K562 (cell line): ENCODE data around the gene LY6G6D. TPM values are rescaled to one million over a fixed set of nuclear protein-coding genes. Genes with fewer than 3 reads are reported as not detected.

Source experiments
- ATAC-seq: fragments of 200-7000 bp; cut with Tn5 transposase; 3 replicates; pipeline ENCODE4 v1.9.1; 2020; ENCODE audit warnings: moderate library complexity
- BruUV-seq: library from RNA; stranded (reverse); fragments of 400-500 nt; replicated peaks from 2 replicates; lab custom pipeline; 2021; lab: Mats Ljungman, UMichigan
- CTCF ChIA-PET: fragments of 300-600 bp; formaldehyde crosslinking; extraction: SDS; loops from one replicate; lab custom pipeline; 2021; ENCODE audit warnings: low intra/inter-chr PET ratio; lab: Yijun Ruan, JAX
- POLR2A ChIA-PET: fragments of 300-600, 350-650 bp; sonication (Branson Sonifier 250); formaldehyde crosslinking; extraction: SDS; loops from one replicate; lab custom pipeline; 2021; ENCODE audit warnings: antibody characterized with exemption, inconsistent platforms; lab: Yijun Ruan, JAX
- DNase-seq, 4 experiments: peaks; one replicate each; pipeline versions ENCODE4 v3.0.0 to v3.0.0-alpha.2; 2011 to 2018; ENCODE audit warnings: low spot score in 3 of 4, mixed read lengths in 3 of 4; ENCODE audit errors: extremely low read depth in 1 of 4
- FAIRE-seq: peaks from 2 replicates; lab custom pipeline; 2011; peaks lifted over from hg19 to GRCh38; lab: Jason Lieb, UNC
- H2AFZ ChIP-seq: 2 replicates; pipeline ENCODE4 v1.6.0; 2011; ENCODE audit warnings: low read depth, low read length, control low read depth, inconsistent platforms
- H3K27ac ChIP-seq: fragments of 200-600 bp; 3 replicates; pipeline ENCODE4 v1.8.0; 2011; ENCODE audit warnings: low read depth, mild to moderate bottlenecking, control low read depth, inconsistent platforms, low read length, moderate library complexity, mixed read lengths; ENCODE audit errors: extremely low read depth
- H3K27me3 ChIP-seq, 2 experiments: fragments of 300-600 bp in 1 of 2; 2 replicates in 1 of 2; 3 replicates in 1 of 2; pipeline versions ENCODE4 v1.6.0 to v1.8.0; 2011; ENCODE audit warnings: inconsistent platforms in 2 of 2, low read length in 2 of 2, mild to moderate bottlenecking in 1 of 2, mixed read lengths in 1 of 2, moderate library complexity in 1 of 2; ENCODE audit not compliant: control insufficient read depth in 2 of 2, insufficient read depth in 2 of 2
- H3K36me3 ChIP-seq: fragments of 300-600 bp; 3 replicates; pipeline ENCODE4 v1.8.0; 2011; ENCODE audit warnings: mild to moderate bottlenecking, low read length, inconsistent platforms; ENCODE audit not compliant: control insufficient read depth, insufficient read depth
- H3K4me1 ChIP-seq, 2 experiments: fragments of 200-600 bp in 1 of 2; replicated peaks in 1 of 2; 2 replicates in 1 of 2; 3 replicates in 1 of 2; pipeline versions ENCODE4 v1.5.1 to v1.8.0; 2011; ENCODE audit warnings: inconsistent platforms in 2 of 2, low read length in 2 of 2, mild to moderate bottlenecking in 1 of 2, mixed read lengths in 1 of 2, moderate library complexity in 1 of 2; ENCODE audit not compliant: control insufficient read depth in 2 of 2, insufficient read depth in 2 of 2
- H3K4me2 ChIP-seq: 2 replicates; pipeline ENCODE4 v1.6.1; 2011; ENCODE audit warnings: low read length, control low read depth, inconsistent platforms, mixed read lengths; ENCODE audit not compliant: insufficient read depth
- H3K4me3 ChIP-seq: fragments of 200-600 bp; sonication (generic), shearing (Covaris generic); 2 replicates; pipeline ENCODE4 v1.5.1; 2016; ENCODE audit warnings: control low read depth, inconsistent platforms
- H3K79me2 ChIP-seq: fragments of 200-600 bp; 3 replicates; pipeline ENCODE4 v1.8.0; 2011; ENCODE audit warnings: low read length, inconsistent platforms; ENCODE audit not compliant: control insufficient read depth, insufficient read depth
- H3K9ac ChIP-seq, 2 experiments: 2 replicates each; pipeline versions ENCODE4 v1.6.0 to v1.6.1; 2011; ENCODE audit warnings: low read depth in 2 of 2, low read length in 2 of 2, control low read depth in 1 of 2, inconsistent platforms in 1 of 2, mild to moderate bottlenecking in 1 of 2, mixed read lengths in 1 of 2; ENCODE audit not compliant: insufficient read depth in 1 of 2
- H3K9me1 ChIP-seq: one replicate; pipeline ENCODE4 v1.6.0; 2011; ENCODE audit warnings: inconsistent platforms, mild to moderate bottlenecking, low read length, moderate library complexity; ENCODE audit not compliant: control insufficient read depth, insufficient read depth
- H3K9me3 ChIP-seq: replicated peaks from 2 replicates; pipeline ENCODE4 v1.5.1; 2011; ENCODE audit warnings: low read depth, low read length, inconsistent platforms; ENCODE audit not compliant: control insufficient read depth, insufficient read depth
- H4K20me1 ChIP-seq: replicated peaks from 2 replicates; pipeline ENCODE4 v1.6.1; 2011; ENCODE audit warnings: low read length, inconsistent platforms, mixed read lengths; ENCODE audit not compliant: control insufficient read depth, insufficient read depth
- CEBPB ChIP-seq: fragments of 450-650 bp; IDR thresholded peaks from 2 replicates; pipeline ENCODE4 v1.6.1; 2016; ENCODE audit warnings: missing genetic modification characterization, missing compliant biosample characterization
- E2F6 ChIP-seq, 2 experiments: IDR thresholded peaks; 2 replicates each; pipeline ENCODE4 v1.6.1; 2011; ENCODE audit warnings: borderline replicate concordance in 1 of 2, control low read depth in 1 of 2, low read depth in 1 of 2, low read length in 1 of 2, mild to moderate bottlenecking in 1 of 2, mixed read lengths in 1 of 2, moderate library complexity in 1 of 2; ENCODE audit not compliant: insufficient read depth in 1 of 2, insufficient read length in 1 of 2, poor library complexity in 1 of 2, severe bottlenecking in 1 of 2; ENCODE audit errors: extremely low read depth in 1 of 2
- ELF1 ChIP-seq: fragments of 200-800 bp; sonication (Bioruptor generic); IDR thresholded peaks from 2 replicates; pipeline ENCODE4 v1.6.1; 2016; ENCODE audit warnings: missing genetic modification characterization, missing compliant biosample characterization
- FOXA3 ChIP-seq, 2 experiments: fragments of 450-650 bp in 1 of 2; sonication (generic) in 1 of 2; formaldehyde crosslinking; IDR thresholded peaks in 1 of 2; conservative IDR thresholded peaks in 1 of 2; 2 replicates each; pipeline versions ENCODE4 v1.4.0 to v1.8.0; 2020 to 2022; ENCODE audit warnings: mild to moderate bottlenecking in 2 of 2, missing genetic modification reagents in 1 of 2
- HDAC1 ChIP-seq, 2 experiments: fragments of 450-650 bp; IDR thresholded peaks; 2 replicates each; pipeline ENCODE4 v1.6.1; 2016 to 2017; ENCODE audit warnings: inconsistent platforms in 1 of 2, mild to moderate bottlenecking in 1 of 2, moderate library complexity in 1 of 2
- HNRNPLL ChIP-seq: fragments of 200-400 bp; formaldehyde crosslinking; IDR thresholded peaks from 2 replicates; pipeline ENCODE4 v1.6.1; 2017; ENCODE audit warnings: low read length, low read depth, mild to moderate bottlenecking; ENCODE audit not compliant: poor library complexity, severe bottlenecking
- JUND ChIP-seq, 2 experiments: IDR thresholded peaks; 2 replicates in 1 of 2; 3 replicates in 1 of 2; pipeline ENCODE4 v1.6.1; 2011; ENCODE audit warnings: borderline replicate concordance in 2 of 2, low read depth in 2 of 2, low read length in 2 of 2, improper control_type of control experiment in 1 of 2, missing biosample characterization in 1 of 2, missing genetic modification characterization in 1 of 2, missing genetic modification reagents in 1 of 2
- KAT8 ChIP-seq: fragments of 450-650 bp; IDR thresholded peaks from 2 replicates; pipeline ENCODE4 v1.6.1; 2016; ENCODE audit warnings: low read depth, mild to moderate bottlenecking
- POLR2H ChIP-seq: IDR thresholded peaks from 2 replicates; pipeline ENCODE4 v1.6.1; 2016; ENCODE audit warnings: missing genetic modification characterization, low read depth, mild to moderate bottlenecking, control low read depth, missing compliant biosample characterization, moderate library complexity
- RBM17 ChIP-seq: fragments of 200-400 bp; formaldehyde crosslinking; IDR thresholded peaks from 2 replicates; pipeline ENCODE4 v1.6.1; 2017; ENCODE audit warnings: low read depth, mild to moderate bottlenecking, low read length, borderline replicate concordance
- VEZF1 ChIP-seq: fragments of 200-800 bp; sonication (Bioruptor generic); IDR thresholded peaks from 2 replicates; pipeline ENCODE4 v1.6.1; 2017; ENCODE audit warnings: missing genetic modification characterization, missing compliant biosample characterization
- ZNF12 ChIP-seq: sonication (generic); formaldehyde crosslinking; IDR thresholded peaks from 2 replicates; pipeline ENCODE4 v1.4.0; 2020; ENCODE audit warnings: mild to moderate bottlenecking, missing genetic modification reagents
- ZNF134 ChIP-seq: fragments of 250-450 bp; sonication (Bioruptor Pico); conservative IDR thresholded peaks from 2 replicates; pipeline ENCODE4 v1.4.0; 2020
- ZNF174 ChIP-seq: fragments of 250-450 bp; sonication (Bioruptor Pico); IDR thresholded peaks from 2 replicates; pipeline ENCODE4 v1.4.0; 2020; ENCODE audit warnings: mild to moderate bottlenecking
- ZNF398 ChIP-seq: fragments of 250-450 bp; sonication (Bioruptor Pico); IDR thresholded peaks from 2 replicates; pipeline ENCODE4 v1.8.0; 2021; ENCODE audit warnings: moderate library complexity, mild to moderate bottlenecking, inconsistent platforms
- ZNF561 ChIP-seq: fragments of 450-650 bp; formaldehyde crosslinking; conservative IDR thresholded peaks from 2 replicates; pipeline ENCODE4 v1.4.0; 2020; ENCODE audit warnings: mild to moderate bottlenecking, moderate library complexity
- WGBS: fragments of 100-300 bp; shearing (Covaris generic); methylation state at CpG from one replicate; pipeline ENCODE4 v1.1.6; 2016; ENCODE audit warnings: low coverage, mixed read lengths; ENCODE audit not compliant: insufficient coverage; ENCODE audit errors: missing lambda C conversion rate; 5-methylcytosine and 5-hydroxymethylcytosine counted together
- in situ Hi-C: fragments of 300-500 bp; cut with MboI; formaldehyde crosslinking; loops from 4 replicates; pipeline ENCODE4 v1.15.0; 2018; ENCODE audit warnings: inconsistent platforms, mixed read lengths
- intact Hi-C: fragments of 100-400 bp; cut with micrococcal nuclease; formaldehyde crosslinking; loops from 2 replicates; pipeline ENCODE4 v1.14.2; 2022
- polyA plus RNA-seq, 8 experiments: library from polyadenylated mRNA; depleted of rRNA in 4 of 8; stranded (reverse) in 5 of 8; unstranded in 3 of 8; fragments of >200 nt; fragmentation: Nextera tagmentation in 2 of 8; fragmentation: Illumina TruSeq in 1 of 8; extraction: Ambion mirVana in 2 of 8; extraction: Trizol in 1 of 8; gene quantifications; 2 replicates each; pipeline versions ENCODE4 v1.2.1 to v1.2.3, GENCODE V29; 2011 to 2014; ENCODE audit warnings: inconsistent platforms in 1 of 8, missing spikeins in 1 of 8
- total RNA-seq, 7 experiments: library from RNA; depleted of rRNA in 6 of 7; stranded (reverse); fragments of >200 nt in 6 of 7; fragmentation: Illumina TruSeq in 2 of 7; extraction: Trizol in 2 of 7; gene quantifications; 2 replicates each; pipeline versions ENCODE4 v1.2.1 to v1.2.3, GENCODE V29; 2011 to 2021; ENCODE audit warnings: low replicate concordance in 1 of 7

The LY6G6D gene
- total and polyA plus RNA-seq, 9 of the 15 experiments (the other 6 are each of a cell fraction or from before 2014, with no cell fraction given): 0.30 to 0.38 TPM; not detected in 7

- intact Hi-C loops (no loop called here), in situ Hi-C loops (no loop called here)
- peaks cover 5 to 15% of the 10 kb centered on the region in 2 experiments for H3K4me1 ChIP-seq
- BruUV-seq: no TSS peak
- peak overlapping the region; percentile 4; the same call in 1 of the 2 replicates for H2AFZ ChIP-seq
- peak overlapping the region; percentile 37; the same call in 2 of the 3 replicates for H3K27ac ChIP-seq
- ChIA-PET POLR2A (interaction anchor here (0.6 to 7.7 kb wide), 9 partner anchors 9 to 56 kb away, joined by 3 to 108 read pairs (median 4); partner anchors contain the start of genes CLIC1, DDAH2, MSH5 and VARS1), CTCF (no interaction called here)
- no peaks in the 10 kb centered on the region for H3K79me2 ChIP-seq
- ATAC-seq: peak; percentile 68
- H3K9ac ChIP-seq: peak overlapping the region; percentile 6 to 36; a peak in 3 of 4 replicates
- peak; percentile 35 for FAIRE-seq
- 28% methylated on average over 7 of the region's 7 CpGs for WGBS
- DNase-seq: peak in 1 of 4 experiments; percentile 62
- no peaks in the 10 kb centered on the region for H3K9me3 ChIP-seq
- H4K20me1 ChIP-seq: no peaks in the 10 kb centered on the region
- H3K36me3 ChIP-seq: peaks cover 33% of the 10 kb centered on the region
- H3K9me1 ChIP-seq: peaks cover 4% of the 10 kb centered on the region
- no peaks in the 10 kb centered on the region for H3K27me3 ChIP-seq
- no peak overlapping the region for H3K4me3 ChIP-seq
- no peak overlapping the region for H3K4me2 ChIP-seq
- TF ChIP-seq E2F6 (IDR thresholded peaks at IDR 0.05; ENCODE audit: borderline replicate concordance in 1 of 2, extremely low read depth in 1 of 2, insufficient read depth in 1 of 2, insufficient read length in 1 of 2, low read depth in 1 of 2, low read length in 1 of 2, poor library complexity in 1 of 2, severe bottlenecking in 1 of 2) (peak in 1 of 2 experiments; percentile 21), ZNF134 (CRISPR knock-in tag) (no peak), ZNF561 (CRISPR knock-in tag) (no peak), CEBPB (tag) (no peak), RBM17 (no peak), HNRNPLL (peak; percentile 85), JUND (IDR thresholded peaks at IDR 0.05; ENCODE audit: borderline replicate concordance, low read depth, low read length) (peak; percentile 52), JUND (tag; IDR thresholded peaks at IDR 0.05; ENCODE audit: borderline replicate concordance, low read depth, low read length) (peak; percentile 34; the same call in 1 of the 3 replicates), ZNF174 (CRISPR knock-in tag) (0 out of 2 replicates have a peak, but pooled peaks have one; percentile 74), ELF1 (tag) (no peak), POLR2H (tag) (0 out of 2 replicates have a peak, but pooled peaks have one; percentile 48), VEZF1 (CRISPR knock-in tag) (no peak), KAT8 (no peak), HDAC1 (IDR thresholded peaks at IDR 0.05) (no peak), FOXA3 (CRISPR knock-in tag; conservative IDR thresholded peaks at IDR 0.05 in 1 of 2, IDR thresholded peaks at IDR 0.05 in 1 of 2) (peak in 1 of 2 experiments; percentile 75; a peak in 1 of 4 replicates), ZNF12 (no peak), ZNF398 (CRISPR knock-in tag) (no peak)
Observed at GRCh38 chr6:31750411-31751022, 35.4 kb downstream of the LY6G6D start.
